Memory B cell (primary cell): Measurements from ENCODE around the gene MOV10L1.

Experiments used
- ATAC-seq: fragments of 150-1000 bp; cut with Tn5 transposase; 2 replicates; pipeline ENCODE4 v1.10.0; 2021; ENCODE audit warnings: low read depth, mild to moderate bottlenecking, moderate library complexity
- DNase-seq, 2 donors: peaks; one replicate each; pipeline ENCODE4 v3.0.0; 2022; ENCODE audit warnings: low spot score in 2 of 2
- H3K27ac Mint-ChIP-seq: one replicate; pipeline ENCODE4 v1.8.0; 2022; ENCODE audit warnings: mild to moderate bottlenecking, moderate library complexity, mixed read lengths
- H3K27me3 Mint-ChIP-seq: one replicate; pipeline ENCODE4 v1.8.0; 2022; ENCODE audit warnings: mixed read lengths
- H3K36me3 Mint-ChIP-seq: one replicate; pipeline ENCODE4 v1.8.0; 2022; ENCODE audit warnings: mild to moderate bottlenecking, mixed read lengths
- H3K4me1 Mint-ChIP-seq: one replicate; pipeline ENCODE4 v1.8.0; 2022; ENCODE audit warnings: mixed read lengths
- H3K4me3 Mint-ChIP-seq: one replicate; pipeline ENCODE4 v1.8.0; 2022; ENCODE audit warnings: mild to moderate bottlenecking, moderate library complexity, mixed read lengths
- H3K9me3 Mint-ChIP-seq: one replicate; pipeline ENCODE4 v1.8.0; 2022; ENCODE audit warnings: mixed read lengths

Gene MOV10L1

GRCh38 chr22:50089682-50090411 is at the start of gene MOV10L1:
Gene MOV10L1, plus strand, starts transcription at chr22:50090006. Its CDS starts 83 bp downstream, at chr22:50090089.
- H3K27ac Mint-ChIP-seq, result no peak within 1 kb of the TSS
- peaks cover 6% of the 10 kb centered on the region for H3K36me3 Mint-ChIP-seq
- H3K4me1 Mint-ChIP-seq, result peaks cover 5% of the 10 kb centered on the region
- H3K9me3 Mint-ChIP-seq, result peaks cover 10% of the 10 kb centered on the region
- peaks cover 8% of the 10 kb centered on the region for H3K27me3 Mint-ChIP-seq
- no peak for DNase-seq
- ATAC-seq, result no peak
- no peak within 1 kb of the TSS for H3K4me3 Mint-ChIP-seq

GRCh38 chr22:50040717-50041116 is 49.1 kb upstream of the MOV10L1 start:
- no peak overlapping the region for H3K4me3 Mint-ChIP-seq
- ATAC-seq, result no peak
- H3K36me3 Mint-ChIP-seq, result peaks cover 5% of the 10 kb centered on the region
- DNase-seq, result no peak
- H3K27me3 Mint-ChIP-seq, result peaks cover 17% of the 10 kb centered on the region
- no peaks in the 10 kb centered on the region for H3K4me1 Mint-ChIP-seq
- no peak overlapping the region for H3K27ac Mint-ChIP-seq
- peaks cover 11% of the 10 kb centered on the region for H3K9me3 Mint-ChIP-seq

GRCh38 chr22:50041361-50042065 is 48.3 kb upstream of the MOV10L1 start:
- Mint-ChIP-seq H3K27me3 (peaks cover 17% of the 10 kb centered on the region), H3K4me1 (no peaks in the 10 kb centered on the region), H3K36me3 (peaks cover 5% of the 10 kb centered on the region), H3K4me3 (no peak overlapping the region), H3K27ac (no peak overlapping the region), H3K9me3 (peaks cover 11% of the 10 kb centered on the region)
- no peak for ATAC-seq
- no peak for DNase-seq

- H3K9me3 Mint-ChIP-seq, result peaks cover 4% of the 10 kb centered on the region
- no peaks in the 10 kb centered on the region for H3K36me3 Mint-ChIP-seq
- H3K27me3 Mint-ChIP-seq, result peaks cover 17% of the 10 kb centered on the region
- DNase-seq (no peak), ATAC-seq (no peak)
- no peak overlapping the region for H3K4me3 Mint-ChIP-seq
- no peak overlapping the region for H3K27ac Mint-ChIP-seq
- no peaks in the 10 kb centered on the region for H3K4me1 Mint-ChIP-seq
Observed at GRCh38 chr22:50044485-50045118, 45.2 kb upstream of the MOV10L1 start.

GRCh38 chr22:50045211-50046018 is 44.4 kb upstream of the MOV10L1 start:
- peaks cover 18% of the 10 kb centered on the region for H3K27me3 Mint-ChIP-seq
- no peak overlapping the region for H3K27ac Mint-ChIP-seq
- H3K4me1 Mint-ChIP-seq, result no peaks in the 10 kb centered on the region
- no peak for DNase-seq
- no peak overlapping the region for H3K4me3 Mint-ChIP-seq
- no peaks in the 10 kb centered on the region for H3K36me3 Mint-ChIP-seq
- H3K9me3 Mint-ChIP-seq, result peaks cover 4% of the 10 kb centered on the region
- no peak for ATAC-seq

GRCh38 chr22:50046019-50046415 is 43.8 kb upstream of the MOV10L1 start:
- peaks cover 23% of the 10 kb centered on the region for H3K27me3 Mint-ChIP-seq
- no peak for DNase-seq
- no peak overlapping the region for H3K27ac Mint-ChIP-seq
- no peak for ATAC-seq
- no peaks in the 10 kb centered on the region for H3K36me3 Mint-ChIP-seq
- no peak overlapping the region for H3K4me3 Mint-ChIP-seq
- H3K4me1 Mint-ChIP-seq, result no peaks in the 10 kb centered on the region
- peaks cover 4% of the 10 kb centered on the region for H3K9me3 Mint-ChIP-seq

GRCh38 chr22:50046481-50047245 is 43.1 kb upstream of the MOV10L1 start:
- H3K4me3 Mint-ChIP-seq, result no peak overlapping the region
- no peak for DNase-seq
- H3K36me3 Mint-ChIP-seq, result no peaks in the 10 kb centered on the region
- H3K27me3 Mint-ChIP-seq, result peaks cover 24% of the 10 kb centered on the region
- H3K27ac Mint-ChIP-seq, result no peak overlapping the region
- peaks cover 4% of the 10 kb centered on the region for H3K9me3 Mint-ChIP-seq
- H3K4me1 Mint-ChIP-seq, result no peaks in the 10 kb centered on the region
- ATAC-seq, result no peak

GRCh38 chr22:50047346-50047745 is 42.5 kb upstream of the MOV10L1 start:
- H3K4me1 Mint-ChIP-seq, result no peaks in the 10 kb centered on the region
- DNase-seq, result no peak
- no peaks in the 10 kb centered on the region for H3K36me3 Mint-ChIP-seq
- H3K27ac Mint-ChIP-seq, result no peak overlapping the region
- no peak for ATAC-seq
- peaks cover 6% of the 10 kb centered on the region for H3K9me3 Mint-ChIP-seq
- peaks cover 29% of the 10 kb centered on the region for H3K27me3 Mint-ChIP-seq
- H3K4me3 Mint-ChIP-seq, result no peak overlapping the region

- no peak for ATAC-seq
- Mint-ChIP-seq H3K27ac (no peak overlapping the region), H3K27me3 (peaks cover 27% of the 10 kb centered on the region), H3K4me1 (no peaks in the 10 kb centered on the region), H3K9me3 (peaks cover 7% of the 10 kb centered on the region), H3K4me3 (no peak overlapping the region), H3K36me3 (no peaks in the 10 kb centered on the region)
- no peak for DNase-seq
Observed at GRCh38 chr22:50048061-50048765, 41.6 kb upstream of the MOV10L1 start.

GRCh38 chr22:50048836-50049235 is 41.0 kb upstream of the MOV10L1 start:
- Mint-ChIP-seq H3K27me3 (peaks cover 27% of the 10 kb centered on the region), H3K4me3 (no peak overlapping the region), H3K9me3 (peaks cover 5% of the 10 kb centered on the region), H3K4me1 (peaks cover 4% of the 10 kb centered on the region), H3K27ac (no peak overlapping the region), H3K36me3 (no peaks in the 10 kb centered on the region)
- DNase-seq (no peak), ATAC-seq (no peak)

GRCh38 chr22:50049299-50050195 is 40.3 kb upstream of the MOV10L1 start:
- no peak for DNase-seq
- Mint-ChIP-seq H3K9me3 (peaks cover 9% of the 10 kb centered on the region), H3K27ac (no peak overlapping the region), H3K36me3 (no peaks in the 10 kb centered on the region), H3K27me3 (peaks cover 31% of the 10 kb centered on the region), H3K4me1 (peaks cover 6% of the 10 kb centered on the region), H3K4me3 (no peak overlapping the region)
- ATAC-seq, result no peak

GRCh38 chr22:50051930-50052329 is 37.9 kb upstream of the MOV10L1 start:
- H3K27me3 Mint-ChIP-seq, result peaks cover 40% of the 10 kb centered on the region
- H3K36me3 Mint-ChIP-seq, result no peaks in the 10 kb centered on the region
- no peak overlapping the region for H3K27ac Mint-ChIP-seq
- ATAC-seq (no peak), DNase-seq (no peak)
- no peak overlapping the region for H3K4me3 Mint-ChIP-seq
- peaks cover 9% of the 10 kb centered on the region for H3K9me3 Mint-ChIP-seq
- peaks cover 15% of the 10 kb centered on the region for H3K4me1 Mint-ChIP-seq
